Measurements from ENCODE around the gene ASCL3.

GRCh38 chr11:8934742-8935488 is 7.9 kb downstream of the ASCL3 start:
- TF ChIP-seq REST (IDR thresholded peaks at IDR 0.05; ENCODE audit: low read depth) (no peak), MAX (IDR thresholded peaks at IDR 0.05) (no peak), EP300 (IDR thresholded peaks at IDR 0.05; ENCODE audit: borderline replicate concordance) (no peak)
